Activated T-helper 17 cell treated with anti-CD3 and anti-CD28 coated beads, Interleukin-2, amount 50 U/mL, for 72 hours (primary cell): ENCODE results near the gene RNF149. TPM values are rescaled to one million over a fixed set of nuclear protein-coding genes. Genes with fewer than 3 reads are reported as not detected.

ENCODE experiments used
- ATAC-seq: fragments of 150-1000 bp; cut with Tn5 transposase; replicated peaks from 2 replicates; pipeline ENCODE4 v1.10.0; 2021; ENCODE audit warnings: mild to moderate bottlenecking, moderate library complexity
- H3K27ac Mint-ChIP-seq: one replicate; pipeline ENCODE4 v1.8.0; 2022; ENCODE audit warnings: mixed read lengths
- H3K27me3 Mint-ChIP-seq: one replicate; pipeline ENCODE4 v1.8.0; 2022; ENCODE audit warnings: mixed read lengths
- H3K36me3 Mint-ChIP-seq: one replicate; pipeline ENCODE4 v1.8.0; 2022; ENCODE audit warnings: low read depth, mild to moderate bottlenecking, mixed read lengths
- H3K4me1 Mint-ChIP-seq: one replicate; pipeline ENCODE4 v1.8.0; 2022; ENCODE audit warnings: mixed read lengths
- H3K4me3 Mint-ChIP-seq: one replicate; pipeline ENCODE4 v1.8.0; 2022; ENCODE audit warnings: mild to moderate bottlenecking, mixed read lengths
- H3K9me3 Mint-ChIP-seq: one replicate; pipeline ENCODE4 v1.8.0; 2022; ENCODE audit warnings: mixed read lengths
- total RNA-seq, 2 donors: library from RNA; stranded (reverse); gene quantifications; one replicate each; pipeline ENCODE4 v1.2.3, GENCODE V29; 2022

The RNF149 gene
- total RNA-seq, 2 donors from 2014 or later: 83.5 to 108 TPM

GRCh38 chr2:101310834-101311695 is 2.6 kb upstream of the RNF149 start:
- Mint-ChIP-seq H3K9me3 (no peaks in the 10 kb centered on the region), H3K36me3 (peaks cover 18% of the 10 kb centered on the region), H3K27ac (peak overlapping the region; percentile 60), H3K27me3 (no peaks in the 10 kb centered on the region), H3K4me1 (peaks cover 24% of the 10 kb centered on the region), H3K4me3 (peak overlapping the region; percentile 85)
- ATAC-seq: no peak

- ATAC-seq: no peak
- H3K4me3 Mint-ChIP-seq: peak overlapping the region; percentile 85
Measured at GRCh38 chr2:101310090-101310833, 1.8 kb upstream of the RNF149 start.

GRCh38 chr2:101307950-101308431 is 510 bp downstream of the RNF149 start:
- peaks cover 32% of the 10 kb centered on the region for H3K4me1 Mint-ChIP-seq
- peak overlapping the region; percentile 85 for H3K4me3 Mint-ChIP-seq
- peak overlapping the region; percentile 94 for H3K27ac Mint-ChIP-seq
- no peaks in the 10 kb centered on the region for H3K27me3 Mint-ChIP-seq
- H3K36me3 Mint-ChIP-seq: peaks cover 49% of the 10 kb centered on the region
- ATAC-seq: no peak
- H3K9me3 Mint-ChIP-seq: no peaks in the 10 kb centered on the region

More at GRCh38 chr2:101310090-101310833, 1.8 kb upstream of the RNF149 start:
- H3K36me3 Mint-ChIP-seq: peaks cover 26% of the 10 kb centered on the region
- H3K4me1 Mint-ChIP-seq: peaks cover 29% of the 10 kb centered on the region
- H3K9me3 Mint-ChIP-seq: no peaks in the 10 kb centered on the region
- no peaks in the 10 kb centered on the region for H3K27me3 Mint-ChIP-seq
- peak overlapping the region; percentile 60 for H3K27ac Mint-ChIP-seq

- ATAC-seq: peak; percentile 50
- peak overlapping the region; percentile 85 for H3K4me3 Mint-ChIP-seq
- H3K36me3 Mint-ChIP-seq: peaks cover 54% of the 10 kb centered on the region
Measured at GRCh38 chr2:101307503-101307902, 998 bp downstream of the RNF149 start.

DNA sequence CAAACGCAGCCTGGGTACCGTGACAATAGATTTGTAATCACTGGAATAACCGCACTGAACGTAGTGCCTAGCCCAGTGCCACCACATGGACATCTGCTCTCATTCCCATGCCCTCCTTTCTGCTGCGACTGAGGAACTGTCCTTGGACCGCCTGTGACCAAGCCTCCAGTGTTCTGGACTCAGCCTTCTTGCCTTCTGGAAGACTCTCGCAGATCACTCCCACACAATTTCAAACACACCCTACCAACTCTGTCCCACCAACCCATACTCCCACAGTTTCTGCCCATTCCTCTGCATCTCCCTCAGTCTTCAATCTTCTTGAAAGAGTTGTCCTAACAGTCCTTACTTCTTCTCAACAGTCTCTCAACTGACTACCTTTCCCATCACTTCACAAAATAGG is 2.1 kb downstream of the RNF149 start:
- Mint-ChIP-seq H3K27ac (peak overlapping the region; percentile 94), H3K36me3 (peaks cover 65% of the 10 kb centered on the region), H3K4me3 (peak overlapping the region; percentile 85), H3K27me3 (no peaks in the 10 kb centered on the region), H3K4me1 (peaks cover 42% of the 10 kb centered on the region), H3K9me3 (no peaks in the 10 kb centered on the region)
- peak; percentile 23 for ATAC-seq

More at GRCh38 chr2:101307503-101307902, 998 bp downstream of the RNF149 start:
- no peaks in the 10 kb centered on the region for H3K27me3 Mint-ChIP-seq
- H3K9me3 Mint-ChIP-seq: no peaks in the 10 kb centered on the region
- peak overlapping the region; percentile 94 for H3K27ac Mint-ChIP-seq
- peaks cover 35% of the 10 kb centered on the region for H3K4me1 Mint-ChIP-seq

DNA sequence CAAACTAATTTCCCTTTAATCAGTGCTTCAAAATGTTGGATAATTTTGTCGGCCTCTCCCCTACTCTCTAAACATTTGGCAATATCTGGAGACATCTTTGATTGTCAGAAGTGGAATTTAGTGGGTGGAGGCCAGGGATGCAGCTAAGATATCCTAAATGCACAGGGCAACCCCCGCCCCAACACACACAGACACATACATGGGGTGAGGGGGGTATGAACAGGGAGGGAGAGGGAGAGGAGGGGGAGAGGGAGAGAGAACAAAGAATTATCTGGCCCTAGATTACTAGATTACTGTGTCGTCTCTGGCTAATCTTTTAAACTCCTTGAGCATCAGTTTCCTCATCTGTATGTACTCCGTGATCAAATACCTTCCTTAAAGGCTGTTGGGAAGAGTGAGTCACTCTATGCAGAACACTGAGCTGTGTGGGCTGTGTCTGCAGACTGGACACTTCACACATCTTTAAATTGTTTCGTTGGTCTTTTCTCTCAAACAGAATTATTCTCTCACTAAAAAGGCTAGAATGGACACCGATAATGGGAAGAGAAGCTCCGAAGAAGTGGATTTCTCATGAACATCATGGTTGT is 2.9 kb downstream of the RNF149 start:
- Mint-ChIP-seq H3K27me3 (no peaks in the 10 kb centered on the region), H3K36me3 (peaks cover 73% of the 10 kb centered on the region), H3K27ac (peak overlapping the region; percentile 94), H3K4me1 (peaks cover 34% of the 10 kb centered on the region), H3K9me3 (no peaks in the 10 kb centered on the region), H3K4me3 (peak overlapping the region; percentile 85)
- peak; percentile 36 for ATAC-seq

DNA sequence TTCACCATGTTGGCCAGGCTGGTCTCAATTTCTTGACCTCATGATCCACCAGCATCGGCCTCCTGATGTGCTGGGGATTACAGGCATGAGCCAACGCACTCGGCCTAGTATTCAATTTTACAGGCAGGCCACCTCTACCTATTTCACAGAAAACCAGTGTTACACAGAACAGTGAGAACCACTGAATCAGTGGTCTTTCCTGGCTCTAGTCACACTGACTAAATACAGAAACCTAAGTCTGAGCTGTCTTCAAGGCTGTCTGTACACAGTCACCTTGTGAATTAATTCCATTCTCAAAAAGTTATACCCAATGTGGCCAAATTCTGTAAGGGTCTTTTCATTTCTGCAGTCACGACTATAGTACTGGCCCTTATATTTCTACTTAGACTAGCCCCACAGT is 3.5 kb downstream of the RNF149 start:
- Mint-ChIP-seq H3K9me3 (no peaks in the 10 kb centered on the region), H3K4me1 (peaks cover 31% of the 10 kb centered on the region), H3K27me3 (no peaks in the 10 kb centered on the region), H3K27ac (peak overlapping the region; percentile 94), H3K36me3 (peaks cover 78% of the 10 kb centered on the region), H3K4me3 (peak overlapping the region; percentile 85)
- peak; percentile 48 for ATAC-seq

DNA sequence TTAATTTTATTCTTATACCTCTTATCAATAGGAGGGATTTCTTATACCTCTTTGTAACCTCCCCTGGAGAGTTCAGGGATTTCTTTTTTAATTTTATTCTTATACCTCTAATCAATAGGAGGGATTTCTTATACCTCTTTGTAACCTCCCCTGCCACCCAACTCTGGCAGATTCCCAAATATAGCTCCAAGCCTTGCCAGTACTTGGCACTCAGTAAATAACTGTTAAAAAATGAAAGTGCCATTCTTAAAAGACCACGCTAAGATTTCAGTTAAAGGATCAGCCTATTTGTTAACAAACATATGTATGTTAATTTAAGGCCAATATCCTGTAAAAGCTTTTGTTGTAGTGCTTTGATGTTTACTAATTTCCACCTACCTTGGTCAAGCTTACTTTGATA is 4.8 kb downstream of the RNF149 start:
- Mint-ChIP-seq H3K27me3 (no peaks in the 10 kb centered on the region), H3K9me3 (no peaks in the 10 kb centered on the region), H3K4me3 (peak overlapping the region; percentile 85), H3K36me3 (peaks cover 92% of the 10 kb centered on the region), H3K4me1 (peaks cover 42% of the 10 kb centered on the region), H3K27ac (peak overlapping the region; percentile 42)
- ATAC-seq: no peak

DNA sequence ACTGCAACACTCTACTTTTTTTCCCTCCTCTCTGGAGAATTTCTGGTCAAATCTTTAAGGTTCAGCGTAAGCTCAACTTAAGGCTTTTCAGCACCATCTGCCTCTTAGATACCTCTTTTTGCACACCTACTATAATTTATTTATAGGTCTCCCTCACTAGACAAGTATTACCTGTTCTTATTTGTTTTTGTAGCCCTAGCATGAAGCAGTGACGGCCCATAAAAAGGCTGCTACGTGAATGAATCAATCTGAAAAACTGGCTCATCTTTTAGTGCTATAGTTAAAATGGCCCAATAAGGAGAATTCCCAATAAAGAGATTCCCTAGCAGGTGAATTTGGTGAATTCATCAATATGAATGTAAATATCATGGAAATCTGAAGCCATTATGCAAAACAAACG is 6.5 kb downstream of the RNF149 start:
- Mint-ChIP-seq H3K27me3 (no peaks in the 10 kb centered on the region), H3K36me3 (peaks cover 100% of the 10 kb centered on the region), H3K27ac (no peak overlapping the region), H3K4me1 (peaks cover 49% of the 10 kb centered on the region), H3K4me3 (peak overlapping the region; percentile 66), H3K9me3 (no peaks in the 10 kb centered on the region)
- no peak for ATAC-seq

- no peak for ATAC-seq
- no peaks in the 10 kb centered on the region for H3K27me3 Mint-ChIP-seq
- H3K4me1 Mint-ChIP-seq: peaks cover 49% of the 10 kb centered on the region
- H3K4me3 Mint-ChIP-seq: peak overlapping the region; percentile 66
- peak overlapping the region; percentile 15 for H3K27ac Mint-ChIP-seq
- peaks cover 100% of the 10 kb centered on the region for H3K36me3 Mint-ChIP-seq
- H3K9me3 Mint-ChIP-seq: no peaks in the 10 kb centered on the region
Measured at GRCh38 chr2:101300836-101301235, 7.7 kb downstream of the RNF149 start.

GRCh38 chr2:101300164-101300563 is 8.3 kb downstream of the RNF149 start:
- Mint-ChIP-seq H3K4me1 (peaks cover 44% of the 10 kb centered on the region), H3K36me3 (peaks cover 100% of the 10 kb centered on the region)

DNA sequence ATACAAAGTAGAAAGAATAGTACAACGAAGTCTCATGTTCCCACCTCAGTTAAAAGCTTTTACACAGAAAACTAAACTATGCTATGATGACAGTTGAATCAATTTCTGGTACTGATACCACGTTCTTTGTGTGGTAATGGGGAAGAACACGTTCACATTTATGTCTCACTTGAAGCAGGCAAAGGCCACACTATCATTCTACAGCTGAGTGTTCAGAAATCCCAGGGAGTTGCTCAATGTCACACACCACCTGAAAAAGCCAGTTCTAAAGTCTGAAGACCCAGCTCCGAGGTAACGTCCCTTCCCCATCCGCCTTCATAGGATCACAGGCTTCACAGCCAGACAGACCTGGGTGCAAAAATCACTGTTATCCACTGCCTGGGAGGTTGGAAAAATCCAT is 8.9 kb downstream of the RNF149 start:
- peak; percentile 82 for ATAC-seq
- peak overlapping the region; percentile 73 for H3K27ac Mint-ChIP-seq
- H3K4me1 Mint-ChIP-seq: peaks cover 43% of the 10 kb centered on the region
- peak overlapping the region; percentile 66 for H3K4me3 Mint-ChIP-seq
- no peaks in the 10 kb centered on the region for H3K9me3 Mint-ChIP-seq
- peaks cover 100% of the 10 kb centered on the region for H3K36me3 Mint-ChIP-seq
- no peaks in the 10 kb centered on the region for H3K27me3 Mint-ChIP-seq

More at GRCh38 chr2:101300164-101300563, 8.3 kb downstream of the RNF149 start:
- ATAC-seq: peak; percentile 54
- H3K9me3 Mint-ChIP-seq: no peaks in the 10 kb centered on the region
- peak overlapping the region; percentile 66 for H3K4me3 Mint-ChIP-seq
- H3K27me3 Mint-ChIP-seq: no peaks in the 10 kb centered on the region
- H3K27ac Mint-ChIP-seq: peak overlapping the region; percentile 73

- no peaks in the 10 kb centered on the region for H3K9me3 Mint-ChIP-seq
- ATAC-seq: no peak
- peaks cover 34% of the 10 kb centered on the region for H3K4me1 Mint-ChIP-seq
- peak overlapping the region; percentile 66 for H3K4me3 Mint-ChIP-seq
- peaks cover 100% of the 10 kb centered on the region for H3K36me3 Mint-ChIP-seq
- H3K27ac Mint-ChIP-seq: peak overlapping the region; percentile 64
- no peaks in the 10 kb centered on the region for H3K27me3 Mint-ChIP-seq
Measured at GRCh38 chr2:101297383-101297782, 11.1 kb downstream of the RNF149 start.

DNA sequence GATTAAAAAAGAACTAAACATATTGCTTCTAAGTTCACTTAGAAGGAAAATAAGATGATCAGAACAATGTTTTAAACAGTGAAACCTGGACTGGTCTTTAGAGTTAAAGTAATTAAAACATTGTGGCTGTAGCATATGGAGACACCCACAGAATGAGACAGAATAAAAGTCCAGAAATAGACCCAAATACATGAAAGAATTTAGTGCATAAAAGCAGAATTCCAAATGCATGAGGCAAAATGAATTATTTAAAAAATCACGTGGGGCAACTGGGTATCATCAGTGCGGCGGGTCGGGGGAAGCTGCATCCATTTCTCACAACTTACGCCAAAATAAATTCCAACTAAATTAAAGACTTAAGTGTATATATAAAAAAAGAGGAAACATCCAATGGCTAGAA is 12.1 kb downstream of the RNF149 start:
- peaks cover 100% of the 10 kb centered on the region for H3K36me3 Mint-ChIP-seq
- H3K4me3 Mint-ChIP-seq: peak overlapping the region; percentile 39
- H3K27me3 Mint-ChIP-seq: no peaks in the 10 kb centered on the region
- no peaks in the 10 kb centered on the region for H3K9me3 Mint-ChIP-seq
- ATAC-seq: no peak
- H3K27ac Mint-ChIP-seq: no peak overlapping the region
- peaks cover 28% of the 10 kb centered on the region for H3K4me1 Mint-ChIP-seq
